Urinary bladder (tissue), 4 donors: Measurements from ENCODE around the gene SOX13. TPM values are rescaled to one million over a fixed set of nuclear protein-coding genes. Genes with fewer than 3 reads are reported as not detected.

Experiments
- DNase-seq: peaks from one replicate; pipeline ENCODE4 v3.0.0-alpha.2; 2015; ENCODE audit errors: extremely low spot score
- H3K27ac ChIP-seq: one replicate; pipeline ENCODE4 v1.5.1; 2013; ENCODE audit warnings: low read depth, mild to moderate bottlenecking, moderate library complexity
- H3K36me3 ChIP-seq: one replicate; pipeline ENCODE4 v1.6.1; 2013; ENCODE audit warnings: mild to moderate bottlenecking, moderate library complexity; ENCODE audit not compliant: insufficient read depth
- H3K4me1 ChIP-seq: one replicate; pipeline ENCODE4 v1.6.1; 2013; ENCODE audit warnings: mild to moderate bottlenecking, moderate library complexity; ENCODE audit not compliant: insufficient read depth
- H3K4me3 ChIP-seq: one replicate; pipeline ENCODE4 v1.5.1; 2013; ENCODE audit warnings: low read depth, low read length
- WGBS: extraction: QIAGEN DNeasy Blood & Tissue Kit; methylation state at CpG from one replicate; pipeline ENCODE4 v1.1.7; 2013; 5-methylcytosine and 5-hydroxymethylcytosine counted together
- polyA plus RNA-seq: library from polyadenylated mRNA; stranded (reverse); fragments of 200-250 nt; gene quantifications from one replicate; pipeline ENCODE4 v1.2.3, GENCODE V29; 2013
- total RNA-seq: library from RNA; depleted of rRNA; stranded (reverse); fragments of >200 nt; gene quantifications from one replicate; pipeline ENCODE4 v1.2.3, GENCODE V29; 2014
- donor health status: healthy with polysubstance abuse.
- donor health status: healthy.

The SOX13 gene
- total and polyA plus RNA-seq, 2 donors, result 12.8 to 41.9 TPM

DNA sequence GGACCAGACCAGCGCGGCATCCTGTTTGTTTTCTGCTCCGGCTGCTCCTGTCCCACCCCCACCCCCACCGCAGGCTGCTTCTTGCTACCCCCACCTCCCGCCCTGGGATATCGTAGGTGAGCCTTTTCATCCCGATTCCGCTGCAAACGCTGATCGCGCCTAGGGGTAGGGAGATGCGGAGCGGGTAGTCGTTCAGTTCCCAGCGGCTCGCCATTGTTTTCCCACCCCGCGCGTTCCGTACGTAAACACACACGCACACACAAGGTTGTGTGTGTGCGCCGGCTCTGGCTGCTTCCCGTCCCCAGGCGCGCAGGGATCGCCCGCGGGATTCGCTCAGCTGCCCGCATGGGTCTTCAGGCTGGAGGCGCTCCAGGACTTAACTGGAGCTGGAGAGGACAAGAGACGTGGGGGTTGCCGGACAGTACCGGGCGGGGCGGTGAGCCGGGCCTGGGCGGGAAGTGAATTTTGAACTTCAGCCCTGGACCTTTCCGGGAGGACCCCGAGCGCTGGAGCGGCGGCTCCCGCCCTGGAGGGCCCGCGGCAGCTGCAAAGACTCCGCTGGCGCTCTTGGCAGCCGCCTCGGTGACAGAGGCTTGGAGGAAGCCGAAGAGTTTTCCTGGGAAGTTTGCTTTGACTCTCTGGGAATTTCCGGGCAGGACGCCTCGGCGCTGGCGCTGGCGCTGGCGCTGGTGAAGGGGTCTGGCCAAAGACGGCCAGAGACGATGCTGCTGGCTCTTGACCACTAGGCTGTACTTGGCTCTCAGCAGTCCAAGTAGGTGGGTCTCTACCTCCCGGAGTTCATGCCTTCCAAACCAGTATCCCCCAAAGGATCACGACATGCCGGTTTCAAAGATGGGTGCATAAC, 1.6 kb downstream of the SOX13 start:
- WGBS, result under 1% methylated on average over 65 of the region's 65 CpGs
- peak overlapping the region; percentile 84 for H3K4me3 ChIP-seq
- peak; percentile 53 for DNase-seq
- peak overlapping the region; percentile 79 for H3K27ac ChIP-seq
- H3K36me3 ChIP-seq, result no peaks in the 10 kb centered on the region
- H3K4me1 ChIP-seq, result no peaks in the 10 kb centered on the region

DNA sequence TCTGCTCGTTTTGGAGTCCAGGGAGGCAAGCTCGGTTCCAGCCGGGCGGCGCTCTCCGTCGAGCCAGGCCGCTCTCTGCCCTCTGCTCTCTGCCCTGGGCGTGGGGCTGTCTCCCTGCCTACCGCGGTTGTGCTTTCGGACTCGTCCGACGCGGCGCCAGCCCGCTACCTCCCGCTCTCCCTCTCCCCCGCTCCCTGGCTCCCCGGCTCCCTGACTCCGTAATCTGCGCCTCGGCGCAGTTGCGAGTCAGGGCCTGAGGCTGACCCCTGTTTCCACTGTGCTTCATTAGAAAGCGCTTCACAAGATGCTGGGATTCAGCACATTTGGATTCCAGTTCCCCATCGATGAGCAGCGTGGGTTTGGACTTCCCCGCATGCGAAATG, 2.2 kb downstream of the SOX13 start:
- no peak for DNase-seq
- H3K4me1 ChIP-seq, result peaks cover 1% of the 10 kb centered on the region

DNA sequence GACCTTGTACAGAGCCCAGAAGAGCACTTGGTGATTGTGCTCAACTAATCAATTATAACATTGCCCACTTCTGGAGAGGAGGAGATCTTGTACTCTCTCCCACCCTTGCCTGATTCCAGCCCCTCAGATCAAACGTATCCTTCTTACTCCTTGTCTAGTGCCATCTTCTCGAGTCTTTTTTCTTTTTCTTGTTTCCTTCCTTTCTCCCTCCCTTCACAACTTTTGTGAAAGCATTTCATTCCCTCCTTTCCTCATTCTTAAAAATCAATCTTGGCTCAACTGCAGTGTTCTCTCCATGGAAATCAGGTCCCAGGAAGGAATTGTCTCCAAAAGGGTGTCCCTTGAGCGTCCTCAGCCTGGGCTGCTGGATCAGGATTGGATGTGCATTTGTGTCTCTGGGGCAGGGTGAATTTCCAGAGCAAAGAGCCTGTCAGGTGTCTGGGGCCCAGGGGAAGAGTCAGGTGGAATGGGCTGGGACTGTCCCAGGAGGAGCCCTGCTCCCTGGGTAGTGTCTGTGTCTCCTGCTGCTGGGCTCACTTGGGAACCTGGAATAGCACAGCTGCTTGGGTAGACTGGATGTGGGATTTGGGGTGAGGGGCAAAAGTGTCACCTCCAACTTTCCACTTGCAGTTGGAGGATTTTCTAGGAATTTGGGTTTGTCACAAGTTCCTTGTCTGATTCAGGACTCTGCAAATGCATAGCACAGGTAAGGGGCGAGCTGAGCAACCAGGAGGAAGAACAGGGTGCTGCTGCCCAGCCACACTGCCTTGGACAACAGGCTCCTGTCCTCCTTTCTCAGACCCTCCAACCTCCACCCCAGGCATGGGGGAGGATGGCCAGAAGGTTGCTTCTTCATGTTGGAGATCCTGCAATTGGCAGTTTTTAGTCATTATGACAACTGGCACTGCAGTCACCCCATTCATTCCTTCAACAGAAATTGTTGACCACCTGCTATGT, 3.3 kb downstream of the SOX13 start:
- WGBS, result 80% methylated on average over 4 of the region's 4 CpGs
- H3K4me1 ChIP-seq, result peaks cover 1% of the 10 kb centered on the region
- no peak for DNase-seq
- H3K4me3 ChIP-seq, result peak overlapping the region; percentile 84
- no peaks in the 10 kb centered on the region for H3K36me3 ChIP-seq
- H3K27ac ChIP-seq, result no peak overlapping the region

More for the DNA sequence above, 2.2 kb downstream of the SOX13 start:
- Histone ChIP-seq H3K36me3 (no peaks in the 10 kb centered on the region), H3K27ac (peak overlapping the region; percentile 79), H3K4me3 (peak overlapping the region; percentile 84)
- 11% methylated on average over 31 of the region's 31 CpGs for WGBS

DNA sequence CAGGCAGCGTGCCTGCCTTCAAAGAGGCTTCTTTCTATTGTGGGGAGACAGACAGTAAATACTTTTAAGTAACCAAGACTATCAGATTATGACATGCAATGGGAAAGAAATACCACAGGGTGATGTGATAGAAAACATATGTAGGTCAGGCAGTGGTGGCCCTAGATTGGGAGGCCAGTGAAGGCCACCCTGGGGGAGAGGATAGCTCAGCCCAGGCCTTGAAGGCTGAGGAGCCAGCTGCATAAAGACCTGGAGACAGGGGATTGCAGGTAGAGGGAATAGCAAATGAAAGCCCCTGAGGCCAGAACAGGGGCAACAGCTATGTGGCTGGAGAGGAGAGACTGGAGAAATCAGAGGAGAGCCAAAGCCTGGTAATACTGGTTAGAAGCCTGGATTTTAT, 4.0 kb downstream of the SOX13 start:
- Histone ChIP-seq H3K4me3 (no peak overlapping the region), H3K4me1 (peaks cover 1% of the 10 kb centered on the region), H3K36me3 (no peaks in the 10 kb centered on the region), H3K27ac (peak overlapping the region; percentile 32)
- WGBS, result 91% methylated on average over 1 of the region's 1 CpG
- DNase-seq, result no peak

DNA sequence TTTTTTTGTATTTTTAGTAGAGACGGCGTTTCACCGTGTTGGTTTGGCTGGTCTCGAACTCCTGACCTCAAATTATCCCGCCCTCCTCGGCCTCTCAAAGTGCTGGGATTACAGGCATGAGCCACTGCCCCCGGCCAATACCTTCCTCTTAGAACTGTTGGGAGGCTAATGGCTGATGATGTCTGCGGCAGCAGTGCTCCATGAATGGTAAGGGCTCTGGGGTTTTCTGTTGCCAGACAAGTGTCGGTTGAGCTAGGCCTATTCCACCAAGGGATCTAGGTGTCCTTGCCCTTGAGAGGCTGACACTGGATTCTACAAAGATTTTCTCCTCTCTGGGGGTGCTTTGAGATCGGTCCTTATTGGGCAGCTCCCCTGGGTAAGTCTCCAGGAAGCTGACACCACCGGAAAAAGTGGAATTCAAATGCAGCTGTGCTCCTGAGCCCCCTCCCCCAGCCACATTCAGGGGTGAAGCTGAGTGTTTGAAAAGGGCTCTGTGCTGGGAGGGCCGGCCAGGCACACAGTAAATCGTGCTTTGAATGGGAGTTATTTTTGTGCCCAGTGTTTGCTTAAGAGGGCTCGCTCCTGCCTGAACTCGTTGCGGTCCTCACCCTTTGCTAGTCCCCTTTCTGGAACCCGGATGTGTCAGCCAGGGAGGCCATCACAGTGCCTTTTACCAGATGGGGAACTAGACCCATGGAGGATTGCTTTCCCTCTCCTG, 5.2 kb downstream of the SOX13 start:
- H3K36me3 ChIP-seq, result no peaks in the 10 kb centered on the region
- no peak overlapping the region for H3K4me3 ChIP-seq
- peak; percentile 77 for DNase-seq
- peak overlapping the region; percentile 75 for H3K27ac ChIP-seq
- WGBS, result 52% methylated on average over 17 of the region's 17 CpGs
- H3K4me1 ChIP-seq, result peaks cover 1% of the 10 kb centered on the region

DNA sequence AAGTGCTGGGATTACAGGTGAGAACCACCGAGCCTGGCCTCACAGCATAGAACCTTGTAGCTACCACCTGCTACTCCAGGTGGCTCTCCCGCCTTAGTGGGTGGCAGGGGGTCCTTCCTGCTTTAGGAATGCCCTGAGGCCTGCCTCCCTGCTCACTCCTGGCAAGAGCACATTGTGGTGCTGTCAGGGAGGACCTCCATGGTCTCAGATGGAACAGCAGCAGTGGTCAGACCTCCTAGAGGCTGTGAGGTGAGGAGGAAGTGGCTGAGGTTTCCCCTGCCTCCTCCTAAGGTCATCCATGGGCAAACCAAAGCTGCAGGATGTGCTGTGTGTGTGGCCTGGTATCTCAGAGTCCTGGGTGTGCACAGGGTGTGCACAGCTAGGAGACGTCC, 6.7 kb downstream of the SOX13 start:
- Histone ChIP-seq H3K4me1 (peaks cover 1% of the 10 kb centered on the region), H3K36me3 (no peaks in the 10 kb centered on the region), H3K4me3 (no peak overlapping the region), H3K27ac (peak overlapping the region; percentile 82)
- DNase-seq, result no peak
- 74% methylated on average over 3 of the region's 3 CpGs for WGBS

DNA sequence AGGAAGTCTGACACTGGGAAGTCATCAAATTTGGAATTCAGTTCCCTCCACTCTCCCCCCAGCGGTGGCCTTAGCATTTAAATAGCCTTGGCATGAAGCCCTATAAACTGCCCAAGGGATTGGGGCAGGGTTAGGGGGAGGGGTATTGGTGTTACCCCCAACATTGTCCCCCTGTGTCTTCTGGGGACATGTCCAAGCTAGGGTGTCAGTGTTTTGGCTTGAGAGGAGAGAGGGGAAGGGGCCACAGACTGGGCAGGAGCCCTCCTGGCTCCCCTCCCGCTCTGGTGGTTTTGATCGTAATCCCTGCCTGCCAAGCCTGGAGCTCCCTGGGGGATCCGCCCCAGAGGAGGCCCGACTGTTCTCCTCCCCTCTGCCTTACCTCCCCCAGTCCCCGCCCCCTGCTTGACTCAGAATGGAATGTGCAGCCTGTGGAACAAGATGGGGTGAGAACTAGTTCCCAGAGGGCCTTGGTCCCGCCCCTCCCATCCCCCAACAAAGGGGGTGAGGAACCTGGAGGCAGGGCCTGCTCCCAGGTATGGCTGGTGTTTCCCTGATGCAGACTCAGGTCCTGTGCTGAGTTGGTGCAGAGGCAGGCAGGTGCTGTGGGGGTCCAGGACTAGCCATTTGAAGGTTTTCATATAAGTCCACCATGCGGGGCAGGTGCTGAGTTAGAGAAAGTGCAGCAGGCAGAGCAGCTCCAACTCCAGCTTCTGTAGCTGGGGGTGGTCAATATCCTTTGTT, 7.4 kb downstream of the SOX13 start:
- Histone ChIP-seq H3K27ac (peak overlapping the region; percentile 82), H3K4me1 (peaks cover 1% of the 10 kb centered on the region), H3K4me3 (no peak overlapping the region), H3K36me3 (no peaks in the 10 kb centered on the region)
- DNase-seq, result peak; percentile 83
- 32% methylated on average over 8 of the region's 8 CpGs for WGBS

DNA sequence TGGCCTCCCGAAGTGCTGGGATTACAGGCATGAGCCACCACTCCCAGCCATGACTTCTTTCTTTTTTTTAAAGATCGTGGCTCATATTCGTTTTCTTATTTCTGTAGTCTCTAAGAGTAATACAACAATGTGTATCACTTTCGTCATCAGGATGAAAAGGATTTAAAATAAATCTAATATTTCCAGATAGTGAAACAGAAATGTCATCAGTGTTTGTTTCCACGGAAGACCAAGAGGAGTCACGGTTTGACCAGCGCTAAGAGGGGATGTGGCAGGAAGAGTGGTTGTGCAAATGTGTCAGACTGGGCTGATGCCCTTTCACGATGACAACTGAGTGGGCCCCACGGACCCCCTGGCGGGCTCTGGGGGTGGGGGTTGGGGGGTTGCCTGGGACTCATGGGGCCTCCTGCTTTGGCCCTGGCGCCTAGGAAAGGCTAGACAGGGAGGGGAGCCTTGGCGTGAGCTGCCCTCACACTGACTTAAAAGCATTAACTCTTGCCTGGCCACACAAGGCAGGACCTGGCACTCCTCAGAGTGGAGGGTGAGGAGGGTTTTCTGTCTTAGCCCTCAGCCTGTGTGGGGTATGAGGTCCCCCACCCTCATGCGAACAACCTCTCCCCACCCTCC, 8.4 kb downstream of the SOX13 start:
- H3K27ac ChIP-seq, result peak overlapping the region; percentile 82
- H3K4me1 ChIP-seq, result peaks cover 1% of the 10 kb centered on the region
- no peak for DNase-seq

DNA sequence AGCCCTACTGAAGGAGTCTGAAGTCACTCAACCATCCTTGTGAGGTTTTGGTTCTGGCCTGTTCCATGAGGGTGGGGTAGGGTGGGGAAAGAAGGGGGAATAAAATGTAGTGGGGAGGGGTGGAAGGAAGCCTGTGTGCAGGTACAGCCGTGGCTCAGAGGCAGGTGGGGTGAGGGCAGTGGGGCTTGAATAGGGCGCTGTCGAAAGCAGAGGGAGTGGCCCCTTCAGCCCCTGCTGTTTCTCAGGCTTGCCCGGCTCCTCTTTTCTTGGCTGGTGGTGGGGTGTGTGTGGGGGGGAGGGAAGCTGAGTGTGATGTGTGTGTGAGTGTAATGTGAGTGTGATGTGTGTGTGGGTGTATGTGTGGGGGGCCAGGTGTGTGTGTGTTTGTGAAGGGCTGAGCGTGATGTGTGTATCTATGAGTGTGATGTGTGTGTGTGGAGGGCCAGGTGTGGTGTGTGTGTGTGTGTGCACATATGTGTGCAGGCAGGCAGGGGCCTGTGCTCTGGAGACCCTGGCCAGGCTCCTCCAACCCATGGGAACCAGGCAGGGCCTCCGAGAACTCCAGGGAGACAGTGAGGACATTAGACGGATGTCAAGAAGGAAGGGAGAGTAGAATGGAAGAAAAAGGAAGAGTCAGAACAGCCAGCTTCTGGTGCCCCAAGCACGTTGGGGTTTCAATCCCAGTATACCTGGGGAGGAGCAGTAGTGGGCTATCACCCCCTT, 9.0 kb downstream of the SOX13 start:
- Histone ChIP-seq H3K4me1 (peaks cover 1% of the 10 kb centered on the region), H3K4me3 (no peak overlapping the region), H3K36me3 (no peaks in the 10 kb centered on the region), H3K27ac (peak overlapping the region; percentile 82)
- DNase-seq, result no peak
- WGBS, result 74% methylated on average over 8 of the region's 8 CpGs

More for the DNA sequence above, 8.4 kb downstream of the SOX13 start:
- Histone ChIP-seq H3K36me3 (no peaks in the 10 kb centered on the region), H3K4me3 (no peak overlapping the region)
- 33% methylated on average over 13 of the region's 13 CpGs for WGBS

DNA sequence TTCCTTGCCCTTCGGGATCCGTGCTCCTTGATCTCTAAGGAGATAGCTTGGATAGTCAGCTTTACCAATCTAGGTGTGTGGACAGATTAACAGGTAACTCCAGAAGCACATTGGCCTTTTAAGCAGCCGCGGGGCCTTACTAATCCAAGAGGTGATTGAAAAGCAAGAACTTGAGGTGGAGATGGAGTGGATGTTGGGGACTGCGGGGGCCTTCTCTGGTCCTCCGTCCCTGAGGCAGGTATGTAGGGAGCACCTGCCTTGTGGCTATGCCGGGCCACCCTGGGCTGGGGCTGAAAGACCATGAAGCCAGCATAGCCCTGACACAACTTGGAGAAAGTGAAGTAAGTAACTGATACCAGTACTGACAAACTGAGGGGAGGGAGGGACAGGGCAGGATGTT, 10.6 kb downstream of the SOX13 start:
- H3K36me3 ChIP-seq, result no peaks in the 10 kb centered on the region
- peak overlapping the region; percentile 34 for H3K27ac ChIP-seq
- no peak overlapping the region for H3K4me3 ChIP-seq
- H3K4me1 ChIP-seq, result peaks cover 1% of the 10 kb centered on the region
- 89% methylated on average over 7 of the region's 7 CpGs for WGBS
- DNase-seq, result no peak

DNA sequence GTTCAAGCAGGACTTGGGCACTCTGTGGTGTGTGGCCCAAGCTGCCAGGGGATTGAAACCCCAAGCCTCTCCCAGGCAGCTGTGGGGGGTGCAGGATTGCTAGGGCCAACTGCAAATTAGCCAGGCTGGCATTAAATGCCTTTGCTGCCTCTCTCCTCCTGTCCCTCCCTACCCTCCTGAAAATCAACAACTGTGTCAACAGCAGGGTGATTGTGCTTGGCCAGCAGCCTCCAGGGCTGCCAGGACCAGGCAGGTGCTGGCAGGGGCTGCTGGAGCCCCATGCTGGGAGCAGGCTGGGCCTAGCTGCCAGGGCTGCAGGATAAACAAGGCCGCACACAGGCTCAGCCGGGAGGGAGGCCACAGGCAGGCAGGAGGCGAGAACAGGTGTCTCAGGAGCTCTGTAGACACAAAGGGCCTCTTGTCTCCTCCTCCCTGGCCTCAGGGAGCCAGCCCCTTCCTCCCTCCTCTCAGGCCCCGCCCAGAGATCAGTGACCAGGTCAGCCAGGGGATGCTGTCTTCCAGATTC, 11.4 kb downstream of the SOX13 start:
- peaks cover 4% of the 10 kb centered on the region for H3K4me1 ChIP-seq
- DNase-seq, result no peak

DNA sequence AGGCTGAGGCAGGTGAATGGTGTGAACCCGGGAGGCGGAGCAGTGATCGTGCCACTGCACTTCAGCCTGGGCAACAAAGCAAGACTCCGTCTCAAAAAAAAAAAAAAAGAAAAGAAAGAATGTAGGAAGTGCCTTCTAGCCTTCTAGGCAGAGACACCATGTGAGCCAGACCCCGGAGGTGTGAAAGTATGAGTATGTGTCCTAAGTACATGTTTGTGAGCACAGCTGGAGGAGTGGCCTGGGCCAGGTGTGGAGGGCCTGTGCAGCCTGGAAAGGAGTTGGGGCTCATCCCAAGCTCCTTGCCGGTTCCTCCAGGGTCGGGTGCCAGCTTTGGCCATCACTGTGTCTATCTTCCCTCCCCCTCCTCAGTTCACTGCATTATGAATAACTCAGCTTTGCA, 13.0 kb downstream of the SOX13 start:
- H3K4me1 ChIP-seq, result peaks cover 3% of the 10 kb centered on the region
- 88% methylated on average over 7 of the region's 7 CpGs for WGBS
- H3K36me3 ChIP-seq, result no peaks in the 10 kb centered on the region
- H3K27ac ChIP-seq, result peak overlapping the region; percentile 49
- H3K4me3 ChIP-seq, result no peak overlapping the region
- no peak for DNase-seq

More for the DNA sequence above, 11.4 kb downstream of the SOX13 start:
- 56% methylated on average over 4 of the region's 4 CpGs for WGBS
- Histone ChIP-seq H3K27ac (peak overlapping the region; percentile 70), H3K4me3 (no peak overlapping the region), H3K36me3 (no peaks in the 10 kb centered on the region)
